Effector CD8-positive, alpha-beta T cell (primary cell): ENCODE measurements around the gene LPAR6.

Experiments
- DNase-seq: peaks from one replicate; lab custom pipeline; 2025; lab: John Stamatoyannopoulos, UW

Gene LPAR6

GRCh38 chr13:48369988-48370387 is 42.9 kb downstream of the LPAR6 start:
- no peak for DNase-seq
